B cell (primary cell): ENCODE results near the gene ABHD17C. TPM values are rescaled to one million over a fixed set of nuclear protein-coding genes. Genes with fewer than 3 reads are reported as not detected.

Experiments used
- ATAC-seq: fragments of 200-7000 bp; cut with Tn5 transposase; one replicate; pipeline ENCODE4 v1.10.0; 2021; ENCODE audit warnings: low read depth, mild to moderate bottlenecking, moderate number of reproducible peaks, moderate library complexity
- CTCF ChIA-PET: fragments of 350-600 bp; sonication (Branson Sonifier 250); formaldehyde crosslinking; loops from one replicate; lab custom pipeline; 2021; ENCODE audit warnings: antibody characterized with exemption, inconsistent platforms; lab: Charles Lee
- POLR2A ChIA-PET: fragments of 350-600 bp; sonication (Branson Sonifier 250); formaldehyde crosslinking; loops from one replicate; lab custom pipeline; 2021; ENCODE audit warnings: antibody characterized with exemption; lab: Charles Lee
- DNase-seq: peaks from one replicate; pipeline ENCODE4 v3.0.0; 2013
- H2AFZ ChIP-seq: 2 replicates; pipeline ENCODE4 v1.6.1; 2012; ENCODE audit warnings: mild to moderate bottlenecking, low read depth, low read length; ENCODE audit not compliant: insufficient read depth, poor library complexity, severe bottlenecking
- H3K27ac ChIP-seq, 2 donors: 1 replicate in 1 of 2; 2 replicates in 1 of 2; pipeline ENCODE4 v1.5.1; 2012 to 2013; ENCODE audit warnings: low read length in 2 of 2, mild to moderate bottlenecking in 2 of 2, moderate library complexity in 1 of 2
- H3K27me3 ChIP-seq, 4 experiments: fragments of 200-600 bp in 1 of 4; sonication (generic) in 1 of 4; replicated peaks in 1 of 4; 1 replicate in 2 of 4; 2 replicates in 2 of 4; pipeline versions ENCODE4 v1.6.1 to v1.7.0; 2013 to 2016; ENCODE audit warnings: low read length in 3 of 4, mild to moderate bottlenecking in 2 of 4, mixed read lengths in 1 of 4, moderate library complexity in 1 of 4; ENCODE audit not compliant: insufficient read depth in 4 of 4, control insufficient read depth in 3 of 4; ENCODE audit errors: control extremely low read depth in 1 of 4
- H3K36me3 ChIP-seq, 2 experiments: replicated peaks in 1 of 2; 1 replicate in 1 of 2; 2 replicates in 1 of 2; pipeline versions ENCODE4 v1.6.1 to v1.7.1; 2013; ENCODE audit warnings: low read length in 1 of 2; ENCODE audit not compliant: insufficient read depth in 2 of 2, control insufficient read depth in 1 of 2; ENCODE audit errors: control extremely low read depth in 1 of 2, extremely low read depth in 1 of 2
- H3K4me1 ChIP-seq, 2 donors: fragments of 200-600 bp in 1 of 2; sonication (generic) in 1 of 2; 1 replicate in 1 of 2; 2 replicates in 1 of 2; pipeline versions ENCODE4 v1.5.1 to v1.6.1; 2013 to 2017; ENCODE audit warnings: low read length in 2 of 2; ENCODE audit not compliant: control insufficient read depth in 2 of 2, insufficient read depth in 2 of 2
- H3K4me2 ChIP-seq: replicated peaks from 2 replicates; pipeline ENCODE3; 2012; ENCODE audit warnings: mild to moderate bottlenecking, low read depth, low read length; ENCODE audit not compliant: poor library complexity, severe bottlenecking
- H3K4me3 ChIP-seq, 5 experiments: fragments of 200-600 bp in 1 of 5; sonication (generic) in 1 of 5; 1 replicate in 3 of 5; 2 replicates in 2 of 5; pipeline versions ENCODE4 v1.5.1 to v1.7.0; 2011 to 2016; ENCODE audit warnings: low read length in 4 of 5, mild to moderate bottlenecking in 4 of 5, low read depth in 2 of 5, control low read depth in 1 of 5, moderate library complexity in 1 of 5; ENCODE audit not compliant: insufficient read depth in 1 of 5; ENCODE audit errors: control extremely low read depth in 1 of 5, extremely low read depth in 1 of 5
- H3K79me2 ChIP-seq: fragments of 200-600 bp; sonication (generic); one replicate; pipeline ENCODE4 v1.6.0; 2016; ENCODE audit warnings: low read length; ENCODE audit not compliant: control insufficient read depth, insufficient read depth
- H3K9ac ChIP-seq: fragments of 200-600 bp; sonication (generic); 2 replicates; pipeline ENCODE4 v1.6.1; 2017; ENCODE audit warnings: mild to moderate bottlenecking, low read length, moderate library complexity
- H3K9me3 ChIP-seq, 3 donors: one replicate each; pipeline versions ENCODE4 v1.6.1 to v1.7.1; 2013; ENCODE audit warnings: low read length in 2 of 3; ENCODE audit not compliant: control insufficient read depth in 2 of 3, insufficient read depth in 1 of 3; ENCODE audit errors: control extremely low read depth in 1 of 3
- H4K20me1 ChIP-seq: 2 replicates; pipeline ENCODE4 v1.6.0; 2012; ENCODE audit warnings: mild to moderate bottlenecking, low read length; ENCODE audit not compliant: insufficient read depth, control insufficient read depth, poor library complexity, severe bottlenecking
- H3K27ac Mint-ChIP-seq: one replicate; pipeline ENCODE4 v1.8.0; 2021; ENCODE audit warnings: mixed read lengths
- H3K27me3 Mint-ChIP-seq: one replicate; pipeline ENCODE4 v1.8.0; 2021; ENCODE audit warnings: mixed read lengths
- H3K4me1 Mint-ChIP-seq: one replicate; pipeline ENCODE4 v1.8.0; 2021; ENCODE audit warnings: mixed read lengths
- H3K4me3 Mint-ChIP-seq: one replicate; pipeline ENCODE4 v1.8.0; 2021; ENCODE audit warnings: mixed read lengths
- H3K9me3 Mint-ChIP-seq: one replicate; pipeline ENCODE4 v1.8.0; 2022; ENCODE audit warnings: mixed read lengths; ENCODE audit not compliant: insufficient read depth
- EZH2 ChIP-seq: IDR thresholded peaks from 2 replicates; pipeline ENCODE4 v1.6.1; 2012; ENCODE audit warnings: borderline replicate concordance, low read depth, mild to moderate bottlenecking, moderate library complexity, low read length; ENCODE audit not compliant: insufficient read depth, poor library complexity, severe bottlenecking
- WGBS: methylation state at CpG from one replicate; pipeline ENCODE4 v1.1.5; 2013; ENCODE audit warnings: missing lambda C conversion rate; ENCODE audit not compliant: insufficient coverage; 5-methylcytosine and 5-hydroxymethylcytosine counted together
- intact Hi-C: fragments of 100-400 bp; cut with micrococcal nuclease; formaldehyde crosslinking; loops from one replicate; pipeline ENCODE4 v1.10.0; 2022
- polyA plus RNA-seq: library from polyadenylated mRNA; depleted of rRNA; stranded (reverse); fragments of >200 nt; gene quantifications from 2 replicates; pipeline ENCODE4 v1.2.3, GENCODE V29; 2012
- total RNA-seq, 2 donors: library from RNA; stranded (reverse); fragments of 120-200 nt in 1 of 2; gene quantifications; 1 replicate in 1 of 2; 2 replicates in 1 of 2; pipeline versions ENCODE4 v1.2.3 to v1.2.4, GENCODE V29; 2013 to 2022
- TF ChIP-seq, protein P1 (sequence below): fragments of 200-600 bp; IDR thresholded peaks from one replicate; pipeline ENCODE4 v1.8.0; 2022; ENCODE audit warnings: antibody characterized with exemption, mild to moderate bottlenecking

ABHD17C gene
- total and polyA plus RNA-seq, 2 donors (not counting 1 experiment from before 2014, with no cell fraction given), result 0.78 to 1.9 TPM

DNA sequence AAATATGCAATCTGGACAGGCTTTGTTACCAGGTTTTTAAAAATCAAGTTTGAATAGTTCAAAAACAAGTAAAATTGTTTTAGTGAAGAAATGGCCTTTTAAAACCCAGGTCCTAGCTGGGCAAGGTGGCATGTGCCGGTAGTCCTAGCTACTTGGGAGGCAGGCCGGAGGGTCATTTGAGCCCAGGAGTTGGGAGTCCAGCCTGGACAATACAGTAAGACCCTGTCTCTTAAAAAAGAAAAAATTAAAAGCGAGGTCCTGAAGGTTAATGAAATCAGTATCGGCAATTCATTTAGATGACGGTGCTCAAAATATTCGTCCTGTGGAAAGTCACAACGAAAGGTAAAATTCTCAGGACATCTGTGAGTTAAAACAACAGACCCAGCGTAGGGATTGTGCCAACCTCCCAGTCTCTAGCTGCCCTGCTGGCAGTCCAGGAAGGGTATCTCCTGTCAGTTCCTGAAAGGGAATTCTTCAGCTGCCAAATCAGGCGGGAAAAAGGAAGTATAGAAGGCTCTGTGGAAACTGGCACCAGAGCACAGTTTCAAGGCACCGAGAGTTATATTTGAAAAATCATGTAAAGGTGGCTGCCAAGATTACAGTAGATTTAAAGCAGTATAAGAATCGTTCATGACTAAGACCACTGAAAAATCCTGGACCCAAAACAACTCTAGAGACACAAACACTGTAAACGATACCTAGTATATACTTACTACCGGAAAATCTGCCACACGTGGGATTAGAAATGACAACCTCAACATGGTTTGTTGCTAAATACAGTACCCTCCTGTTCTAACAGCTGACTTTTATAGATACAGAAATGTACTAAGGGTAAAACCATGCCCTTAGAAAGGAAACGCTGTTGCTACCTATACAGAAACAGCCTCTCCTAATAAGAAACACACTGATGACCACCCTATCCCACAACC is 1.2 kb upstream of the ABHD17C start:
- CTCF ChIA-PET, result no interaction called here
- POLR2A ChIA-PET, result no interaction called here
- Histone ChIP-seq H4K20me1 (no peaks in the 10 kb centered on the region), H3K9ac (peak overlapping the region; percentile 78), H3K79me2 (no peaks in the 10 kb centered on the region), H3K4me1 (peaks cover 15 to 22% of the 10 kb centered on the region in 2 donors), H3K27me3 (peaks cover 0 to 12% (median 3%) of the 10 kb centered on the region in 4 experiments), H3K27ac (peak overlapping the region in 1 of 2 donors; percentile 50), H3K4me2 (peak overlapping the region; percentile 93), H3K36me3 (no peaks in the 10 kb centered on the region), H3K4me3 (peak overlapping the region; percentile 32 to 88 (median 58)), H3K9me3 (no peaks in the 10 kb centered on the region), H2AFZ (peak overlapping the region; percentile 89)
- Mint-ChIP-seq H3K27ac (peak overlapping the region; percentile 90), H3K27me3 (peaks cover 10% of the 10 kb centered on the region), H3K4me1 (peaks cover 20% of the 10 kb centered on the region), H3K4me3 (peak overlapping the region; percentile 97), H3K9me3 (no peaks in the 10 kb centered on the region)
- 66% methylated on average over 11 of the region's 15 CpGs for WGBS
- ATAC-seq, result no peak
- TF ChIP-seq, protein P1, sequence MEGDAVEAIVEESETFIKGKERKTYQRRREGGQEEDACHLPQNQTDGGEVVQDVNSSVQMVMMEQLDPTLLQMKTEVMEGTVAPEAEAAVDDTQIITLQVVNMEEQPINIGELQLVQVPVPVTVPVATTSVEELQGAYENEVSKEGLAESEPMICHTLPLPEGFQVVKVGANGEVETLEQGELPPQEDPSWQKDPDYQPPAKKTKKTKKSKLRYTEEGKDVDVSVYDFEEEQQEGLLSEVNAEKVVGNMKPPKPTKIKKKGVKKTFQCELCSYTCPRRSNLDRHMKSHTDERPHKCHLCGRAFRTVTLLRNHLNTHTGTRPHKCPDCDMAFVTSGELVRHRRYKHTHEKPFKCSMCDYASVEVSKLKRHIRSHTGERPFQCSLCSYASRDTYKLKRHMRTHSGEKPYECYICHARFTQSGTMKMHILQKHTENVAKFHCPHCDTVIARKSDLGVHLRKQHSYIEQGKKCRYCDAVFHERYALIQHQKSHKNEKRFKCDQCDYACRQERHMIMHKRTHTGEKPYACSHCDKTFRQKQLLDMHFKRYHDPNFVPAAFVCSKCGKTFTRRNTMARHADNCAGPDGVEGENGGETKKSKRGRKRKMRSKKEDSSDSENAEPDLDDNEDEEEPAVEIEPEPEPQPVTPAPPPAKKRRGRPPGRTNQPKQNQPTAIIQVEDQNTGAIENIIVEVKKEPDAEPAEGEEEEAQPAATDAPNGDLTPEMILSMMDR, result no peak
- no peak for TF ChIP-seq EZH2
- intact Hi-C loops, result loop anchor here (10.0 kb wide), 1 partner anchor 301 kb away; no protein-coding TSS in a partner anchor
- DNase-seq, result no peak
